HepG2 (cell line): ENCODE measurements around the gene HEXD.

ENCODE experiments used
- KDM1A ChIP-seq: IDR thresholded peaks from 2 replicates; pipeline ENCODE4 v1.6.1; 2016; ENCODE audit warnings: missing compliant biosample characterization
- KLF13 ChIP-seq: sonication (generic); formaldehyde crosslinking; IDR thresholded peaks from 2 replicates; pipeline ENCODE4 v1.4.0; 2020; ENCODE audit warnings: mild to moderate bottlenecking, missing genetic modification reagents
- MXI1 ChIP-seq: IDR thresholded peaks from 3 replicates; pipeline ENCODE4 v1.6.1; 2012; ENCODE audit warnings: low read depth, low read length, inconsistent platforms, borderline replicate concordance
- NFIC ChIP-seq: IDR thresholded peaks from 2 replicates; pipeline ENCODE4 v1.6.1; 2012; ENCODE audit warnings: mild to moderate bottlenecking, low read length, inconsistent platforms
- NFRKB ChIP-seq: fragments of 450-650 bp; IDR thresholded peaks from 2 replicates; pipeline ENCODE4 v1.6.1; 2017
- PAX8 ChIP-seq: sonication (generic); formaldehyde crosslinking; IDR thresholded peaks from 2 replicates; pipeline ENCODE4 v1.8.0; 2022; ENCODE audit warnings: mild to moderate bottlenecking, missing genetic modification reagents, borderline replicate concordance
- TF ChIP-seq, protein P1 (sequence below), 2 experiments: fragments of 450-650 bp in 1 of 2; sonication (generic) in 1 of 2; formaldehyde crosslinking in 1 of 2; IDR thresholded peaks; 2 replicates each; pipeline versions ENCODE4 v1.6.1 to v1.8.0; 2016 to 2022; ENCODE audit warnings: antibody characterized with exemption in 1 of 2, mild to moderate bottlenecking in 1 of 2, missing genetic modification reagents in 1 of 2
- TF ChIP-seq, protein P2 (sequence below): sonication (generic); formaldehyde crosslinking; conservative IDR thresholded peaks from 2 replicates; pipeline ENCODE4 v1.4.0; 2020; ENCODE audit warnings: missing genetic modification reagents
- TF ChIP-seq, protein P3 (sequence below): sonication (generic); formaldehyde crosslinking; IDR thresholded peaks from 2 replicates; pipeline ENCODE4 v1.5.0; 2020; ENCODE audit warnings: mild to moderate bottlenecking, missing genetic modification reagents, moderate library complexity
- TF ChIP-seq, protein P4 (sequence below): sonication (generic); formaldehyde crosslinking; IDR thresholded peaks from 2 replicates; pipeline ENCODE4 v1.9.0; 2021; ENCODE audit warnings: mild to moderate bottlenecking, missing genetic modification reagents

DNA sequence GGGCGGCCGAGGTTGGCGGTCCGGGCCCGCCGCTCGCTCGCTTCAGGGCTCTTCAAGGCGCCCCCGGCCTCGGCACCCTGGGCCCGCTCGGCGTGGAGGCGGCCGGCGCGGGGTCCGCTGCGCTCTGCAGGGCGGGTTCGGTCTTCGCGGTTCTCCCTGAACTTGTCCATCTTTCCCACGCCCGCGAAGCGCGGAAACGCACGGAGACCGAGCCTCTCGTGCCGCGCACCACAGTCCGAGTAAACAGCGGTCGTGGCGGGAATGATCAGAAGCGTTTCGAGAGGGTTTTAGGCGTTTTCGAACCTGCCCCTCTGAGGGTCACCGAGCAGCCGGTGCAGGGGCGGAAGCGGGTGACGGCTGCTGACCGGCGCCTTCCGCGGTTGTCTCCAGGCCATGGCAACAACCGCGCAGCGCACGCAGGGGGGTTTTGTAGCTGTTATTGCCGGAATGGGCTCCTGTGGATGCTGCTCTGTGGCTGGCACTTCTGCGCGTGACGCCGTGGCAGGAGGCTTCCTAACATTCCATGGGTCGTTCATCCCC is 40.8 kb downstream of the HEXD start:
- TF ChIP-seq KLF13 (CRISPR knock-in tag) (no peak), KDM1A (CRISPR knock-in tag) (no peak), NFIC (no peak), MXI1 (no peak), PAX8 (CRISPR knock-in tag) (no peak), NFRKB (no peak)
- TF ChIP-seq, protein P1, sequence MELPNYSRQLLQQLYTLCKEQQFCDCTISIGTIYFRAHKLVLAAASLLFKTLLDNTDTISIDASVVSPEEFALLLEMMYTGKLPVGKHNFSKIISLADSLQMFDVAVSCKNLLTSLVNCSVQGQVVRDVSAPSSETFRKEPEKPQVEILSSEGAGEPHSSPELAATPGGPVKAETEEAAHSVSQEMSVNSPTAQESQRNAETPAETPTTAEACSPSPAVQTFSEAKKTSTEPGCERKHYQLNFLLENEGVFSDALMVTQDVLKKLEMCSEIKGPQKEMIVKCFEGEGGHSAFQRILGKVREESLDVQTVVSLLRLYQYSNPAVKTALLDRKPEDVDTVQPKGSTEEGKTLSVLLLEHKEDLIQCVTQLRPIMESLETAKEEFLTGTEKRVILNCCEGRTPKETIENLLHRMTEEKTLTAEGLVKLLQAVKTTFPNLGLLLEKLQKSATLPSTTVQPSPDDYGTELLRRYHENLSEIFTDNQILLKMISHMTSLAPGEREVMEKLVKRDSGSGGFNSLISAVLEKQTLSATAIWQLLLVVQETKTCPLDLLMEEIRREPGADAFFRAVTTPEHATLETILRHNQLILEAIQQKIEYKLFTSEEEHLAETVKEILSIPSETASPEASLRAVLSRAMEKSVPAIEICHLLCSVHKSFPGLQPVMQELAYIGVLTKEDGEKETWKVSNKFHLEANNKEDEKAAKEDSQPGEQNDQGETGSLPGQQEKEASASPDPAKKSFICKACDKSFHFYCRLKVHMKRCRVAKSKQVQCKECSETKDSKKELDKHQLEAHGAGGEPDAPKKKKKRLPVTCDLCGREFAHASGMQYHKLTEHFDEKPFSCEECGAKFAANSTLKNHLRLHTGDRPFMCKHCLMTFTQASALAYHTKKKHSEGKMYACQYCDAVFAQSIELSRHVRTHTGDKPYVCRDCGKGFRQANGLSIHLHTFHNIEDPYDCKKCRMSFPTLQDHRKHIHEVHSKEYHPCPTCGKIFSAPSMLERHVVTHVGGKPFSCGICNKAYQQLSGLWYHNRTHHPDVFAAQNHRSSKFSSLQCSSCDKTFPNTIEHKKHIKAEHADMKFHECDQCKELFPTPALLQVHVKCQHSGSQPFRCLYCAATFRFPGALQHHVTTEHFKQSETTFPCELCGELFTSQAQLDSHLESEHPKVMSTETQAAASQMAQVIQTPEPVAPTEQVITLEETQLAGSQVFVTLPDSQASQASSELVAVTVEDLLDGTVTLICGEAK (IDR thresholded peaks at IDR 0.05): no peak
- TF ChIP-seq, protein P1 (CRISPR knock-in tag; IDR thresholded peaks at IDR 0.05): no peak
- TF ChIP-seq, protein P2, sequence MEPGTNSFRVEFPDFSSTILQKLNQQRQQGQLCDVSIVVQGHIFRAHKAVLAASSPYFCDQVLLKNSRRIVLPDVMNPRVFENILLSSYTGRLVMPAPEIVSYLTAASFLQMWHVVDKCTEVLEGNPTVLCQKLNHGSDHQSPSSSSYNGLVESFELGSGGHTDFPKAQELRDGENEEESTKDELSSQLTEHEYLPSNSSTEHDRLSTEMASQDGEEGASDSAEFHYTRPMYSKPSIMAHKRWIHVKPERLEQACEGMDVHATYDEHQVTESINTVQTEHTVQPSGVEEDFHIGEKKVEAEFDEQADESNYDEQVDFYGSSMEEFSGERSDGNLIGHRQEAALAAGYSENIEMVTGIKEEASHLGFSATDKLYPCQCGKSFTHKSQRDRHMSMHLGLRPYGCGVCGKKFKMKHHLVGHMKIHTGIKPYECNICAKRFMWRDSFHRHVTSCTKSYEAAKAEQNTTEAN (CRISPR knock-in tag): peak; percentile 32; the same call in 1 of the 2 replicates
- TF ChIP-seq, protein P3, sequence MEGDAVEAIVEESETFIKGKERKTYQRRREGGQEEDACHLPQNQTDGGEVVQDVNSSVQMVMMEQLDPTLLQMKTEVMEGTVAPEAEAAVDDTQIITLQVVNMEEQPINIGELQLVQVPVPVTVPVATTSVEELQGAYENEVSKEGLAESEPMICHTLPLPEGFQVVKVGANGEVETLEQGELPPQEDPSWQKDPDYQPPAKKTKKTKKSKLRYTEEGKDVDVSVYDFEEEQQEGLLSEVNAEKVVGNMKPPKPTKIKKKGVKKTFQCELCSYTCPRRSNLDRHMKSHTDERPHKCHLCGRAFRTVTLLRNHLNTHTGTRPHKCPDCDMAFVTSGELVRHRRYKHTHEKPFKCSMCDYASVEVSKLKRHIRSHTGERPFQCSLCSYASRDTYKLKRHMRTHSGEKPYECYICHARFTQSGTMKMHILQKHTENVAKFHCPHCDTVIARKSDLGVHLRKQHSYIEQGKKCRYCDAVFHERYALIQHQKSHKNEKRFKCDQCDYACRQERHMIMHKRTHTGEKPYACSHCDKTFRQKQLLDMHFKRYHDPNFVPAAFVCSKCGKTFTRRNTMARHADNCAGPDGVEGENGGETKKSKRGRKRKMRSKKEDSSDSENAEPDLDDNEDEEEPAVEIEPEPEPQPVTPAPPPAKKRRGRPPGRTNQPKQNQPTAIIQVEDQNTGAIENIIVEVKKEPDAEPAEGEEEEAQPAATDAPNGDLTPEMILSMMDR: no peak
- TF ChIP-seq, protein P4, sequence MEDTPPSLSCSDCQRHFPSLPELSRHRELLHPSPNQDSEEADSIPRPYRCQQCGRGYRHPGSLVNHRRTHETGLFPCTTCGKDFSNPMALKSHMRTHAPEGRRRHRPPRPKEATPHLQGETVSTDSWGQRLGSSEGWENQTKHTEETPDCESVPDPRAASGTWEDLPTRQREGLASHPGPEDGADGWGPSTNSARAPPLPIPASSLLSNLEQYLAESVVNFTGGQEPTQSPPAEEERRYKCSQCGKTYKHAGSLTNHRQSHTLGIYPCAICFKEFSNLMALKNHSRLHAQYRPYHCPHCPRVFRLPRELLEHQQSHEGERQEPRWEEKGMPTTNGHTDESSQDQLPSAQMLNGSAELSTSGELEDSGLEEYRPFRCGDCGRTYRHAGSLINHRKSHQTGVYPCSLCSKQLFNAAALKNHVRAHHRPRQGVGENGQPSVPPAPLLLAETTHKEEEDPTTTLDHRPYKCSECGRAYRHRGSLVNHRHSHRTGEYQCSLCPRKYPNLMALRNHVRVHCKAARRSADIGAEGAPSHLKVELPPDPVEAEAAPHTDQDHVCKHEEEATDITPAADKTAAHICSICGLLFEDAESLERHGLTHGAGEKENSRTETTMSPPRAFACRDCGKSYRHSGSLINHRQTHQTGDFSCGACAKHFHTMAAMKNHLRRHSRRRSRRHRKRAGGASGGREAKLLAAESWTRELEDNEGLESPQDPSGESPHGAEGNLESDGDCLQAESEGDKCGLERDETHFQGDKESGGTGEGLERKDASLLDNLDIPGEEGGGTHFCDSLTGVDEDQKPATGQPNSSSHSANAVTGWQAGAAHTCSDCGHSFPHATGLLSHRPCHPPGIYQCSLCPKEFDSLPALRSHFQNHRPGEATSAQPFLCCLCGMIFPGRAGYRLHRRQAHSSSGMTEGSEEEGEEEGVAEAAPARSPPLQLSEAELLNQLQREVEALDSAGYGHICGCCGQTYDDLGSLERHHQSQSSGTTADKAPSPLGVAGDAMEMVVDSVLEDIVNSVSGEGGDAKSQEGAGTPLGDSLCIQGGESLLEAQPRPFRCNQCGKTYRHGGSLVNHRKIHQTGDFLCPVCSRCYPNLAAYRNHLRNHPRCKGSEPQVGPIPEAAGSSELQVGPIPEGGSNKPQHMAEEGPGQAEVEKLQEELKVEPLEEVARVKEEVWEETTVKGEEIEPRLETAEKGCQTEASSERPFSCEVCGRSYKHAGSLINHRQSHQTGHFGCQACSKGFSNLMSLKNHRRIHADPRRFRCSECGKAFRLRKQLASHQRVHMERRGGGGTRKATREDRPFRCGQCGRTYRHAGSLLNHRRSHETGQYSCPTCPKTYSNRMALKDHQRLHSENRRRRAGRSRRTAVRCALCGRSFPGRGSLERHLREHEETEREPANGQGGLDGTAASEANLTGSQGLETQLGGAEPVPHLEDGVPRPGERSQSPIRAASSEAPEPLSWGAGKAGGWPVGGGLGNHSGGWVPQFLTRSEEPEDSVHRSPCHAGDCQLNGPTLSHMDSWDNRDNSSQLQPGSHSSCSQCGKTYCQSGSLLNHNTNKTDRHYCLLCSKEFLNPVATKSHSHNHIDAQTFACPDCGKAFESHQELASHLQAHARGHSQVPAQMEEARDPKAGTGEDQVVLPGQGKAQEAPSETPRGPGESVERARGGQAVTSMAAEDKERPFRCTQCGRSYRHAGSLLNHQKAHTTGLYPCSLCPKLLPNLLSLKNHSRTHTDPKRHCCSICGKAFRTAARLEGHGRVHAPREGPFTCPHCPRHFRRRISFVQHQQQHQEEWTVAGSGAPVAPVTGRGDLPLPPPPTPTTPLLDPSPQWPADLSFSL (CRISPR knock-in tag): no peak
